ENCODE results near the gene SPATA24. TPM values are rescaled to one million over a fixed set of nuclear protein-coding genes. Genes with fewer than 3 reads are reported as not detected.
"Not testable (repeated sequence)": the region's sequence is repeated elsewhere in the genome, so short reads cannot be mapped to it uniquely, and the experiment has no call there.

The SPATA24 gene, protein sequence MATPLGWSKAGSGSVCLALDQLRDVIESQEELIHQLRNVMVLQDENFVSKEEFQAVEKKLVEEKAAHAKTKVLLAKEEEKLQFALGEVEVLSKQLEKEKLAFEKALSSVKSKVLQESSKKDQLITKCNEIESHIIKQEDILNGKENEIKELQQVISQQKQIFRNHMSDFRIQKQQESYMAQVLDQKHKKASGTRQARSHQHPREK
- total RNA-seq (10 to 100 TPM in 3 of 4 donors, 1 to 10 TPM in 1; 9.8 to 25.4 (median 14.4) TPM), polyA plus RNA-seq (34.6 TPM)
- long read RNA-seq, donor 1, partial matches to known transcripts: 0 of 2 reads
- long read RNA-seq, donor 1, other reads (novel, unspliced or antisense): 0 of 2 reads
- long read RNA-seq, donor 2: 0 reads
- long read RNA-seq, donor 3: 0 reads
- long read RNA-seq, donor 4, transcript SPATA24-203 (4 exons, 646 nt): major isoform, 5 of 7 reads
- long read RNA-seq, donor 4, partial matches to known transcripts: 0 of 7 reads
- long read RNA-seq, donor 4, other reads (novel, unspliced or antisense): 1 of 7 reads

GRCh38 chr5:139403787-139404483 is at the start of gene SPATA24:
Gene SPATA24 (minus strand): TSS chr5:139404089. CDS start chr5:139404060, 29 bp downstream.
- ATAC-seq (peak; percentile 96), DNase-seq (peak; percentile 98 to 100 (median 99))
- Histone ChIP-seq H3K4me1 (ENCODE audit: control insufficient read depth, insufficient read depth, low read length) (no peaks in the 10 kb centered on the region), H3K27ac (ENCODE audit: low read length) (peak within 1 kb of the TSS; percentile 92), H3K9me3 (ENCODE audit: control insufficient read depth, low read length) (no peaks in the 10 kb centered on the region), H3K4me3 (ENCODE audit: low read length) (peak within 1 kb of the TSS; percentile 41), H3K27me3 (ENCODE audit: control insufficient read depth, insufficient read depth) (no peaks in the 10 kb centered on the region)
- WGBS: under 1% methylated on average over 41 of the region's 41 CpGs
- intact Hi-C loops (cut with DNase I): no loop called here

GRCh38 chr5:139451878-139452660 is 48.2 kb upstream of the SPATA24 start:
- Histone ChIP-seq H3K27ac (ENCODE audit: low read length) (no peak overlapping the region), H3K4me3 (ENCODE audit: low read length) (no peak overlapping the region), H3K9me3 (ENCODE audit: control insufficient read depth, low read length) (no peaks in the 10 kb centered on the region), H3K27me3 (ENCODE audit: control insufficient read depth, insufficient read depth) (no peaks in the 10 kb centered on the region), H3K4me1 (ENCODE audit: control insufficient read depth, insufficient read depth, low read length) (no peaks in the 10 kb centered on the region)
- DNase-seq: no peak
- intact Hi-C loops (cut with DNase I): no loop called here
- ATAC-seq: peak; percentile 19 to 39
- 82% methylated on average over 3 of the region's 3 CpGs for WGBS

- Histone ChIP-seq H3K27ac (ENCODE audit: low read length) (no peak overlapping the region), H3K27me3 (ENCODE audit: control insufficient read depth, insufficient read depth) (no peaks in the 10 kb centered on the region), H3K4me1 (ENCODE audit: control insufficient read depth, insufficient read depth, low read length) (no peaks in the 10 kb centered on the region), H3K4me3 (ENCODE audit: low read length) (no peak overlapping the region), H3K9me3 (ENCODE audit: control insufficient read depth, low read length) (no peaks in the 10 kb centered on the region)
- DNase-seq: no peak
- WGBS: 95% methylated on average over 2 of the region's 2 CpGs
- no peak for ATAC-seq
- intact Hi-C loops (cut with DNase I): no loop called here
Observed at GRCh38 chr5:139451176-139451575, 47.3 kb upstream of the SPATA24 start.

DNA sequence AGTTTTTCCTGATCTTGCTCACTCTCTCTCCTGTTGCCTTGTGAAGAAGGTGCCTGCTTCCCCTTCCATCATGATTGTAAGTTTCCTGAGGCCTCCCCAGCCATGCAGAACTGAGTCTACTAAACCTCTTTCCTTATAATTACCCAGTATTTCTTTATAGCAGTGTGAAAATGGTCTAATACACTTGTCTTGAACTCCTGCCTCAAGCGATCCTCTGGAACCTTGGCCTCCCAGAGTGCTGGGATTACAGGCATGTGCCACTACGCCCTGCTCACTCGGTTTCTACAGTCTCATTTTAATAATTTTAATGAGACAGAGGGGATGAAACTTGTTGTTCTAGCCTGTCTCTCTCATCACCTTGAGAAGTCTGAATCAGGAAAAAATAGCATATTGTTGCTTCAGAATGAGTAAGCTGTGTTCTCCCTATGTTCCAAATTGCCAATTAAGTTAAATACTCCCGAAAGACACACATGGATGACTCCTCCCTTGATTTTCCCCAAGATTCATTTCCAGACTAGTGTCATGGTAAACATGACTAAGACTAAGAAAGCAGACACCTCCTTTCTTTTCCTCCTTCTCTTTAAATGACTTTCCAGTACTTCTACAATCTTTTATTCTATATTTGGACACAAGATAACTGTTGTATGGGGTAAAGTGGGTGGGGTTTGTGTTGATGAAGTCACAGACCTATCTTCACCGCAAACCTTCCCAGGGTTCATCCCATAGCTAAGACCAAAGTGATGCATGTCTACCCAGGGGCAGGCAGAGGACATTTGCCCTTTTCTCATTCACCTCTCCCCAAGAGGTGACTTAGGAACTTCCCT is 43.3 kb upstream of the SPATA24 start:
- H3K27ac ChIP-seq (ENCODE audit: low read length): no peak overlapping the region
- H3K9me3 ChIP-seq (ENCODE audit: control insufficient read depth, low read length): no peaks in the 10 kb centered on the region
- intact Hi-C loops (cut with DNase I): no loop called here
- no peak for DNase-seq
- no peak overlapping the region for H3K4me3 ChIP-seq (ENCODE audit: low read length)
- no peaks in the 10 kb centered on the region for H3K27me3 ChIP-seq (ENCODE audit: control insufficient read depth, insufficient read depth)
- peaks cover 2% of the 10 kb centered on the region for H3K4me1 ChIP-seq (ENCODE audit: control insufficient read depth, insufficient read depth, low read length)
- peak in 1 of 2 donors; percentile 27 for ATAC-seq
- WGBS: 80% methylated on average over 5 of the region's 5 CpGs

DNA sequence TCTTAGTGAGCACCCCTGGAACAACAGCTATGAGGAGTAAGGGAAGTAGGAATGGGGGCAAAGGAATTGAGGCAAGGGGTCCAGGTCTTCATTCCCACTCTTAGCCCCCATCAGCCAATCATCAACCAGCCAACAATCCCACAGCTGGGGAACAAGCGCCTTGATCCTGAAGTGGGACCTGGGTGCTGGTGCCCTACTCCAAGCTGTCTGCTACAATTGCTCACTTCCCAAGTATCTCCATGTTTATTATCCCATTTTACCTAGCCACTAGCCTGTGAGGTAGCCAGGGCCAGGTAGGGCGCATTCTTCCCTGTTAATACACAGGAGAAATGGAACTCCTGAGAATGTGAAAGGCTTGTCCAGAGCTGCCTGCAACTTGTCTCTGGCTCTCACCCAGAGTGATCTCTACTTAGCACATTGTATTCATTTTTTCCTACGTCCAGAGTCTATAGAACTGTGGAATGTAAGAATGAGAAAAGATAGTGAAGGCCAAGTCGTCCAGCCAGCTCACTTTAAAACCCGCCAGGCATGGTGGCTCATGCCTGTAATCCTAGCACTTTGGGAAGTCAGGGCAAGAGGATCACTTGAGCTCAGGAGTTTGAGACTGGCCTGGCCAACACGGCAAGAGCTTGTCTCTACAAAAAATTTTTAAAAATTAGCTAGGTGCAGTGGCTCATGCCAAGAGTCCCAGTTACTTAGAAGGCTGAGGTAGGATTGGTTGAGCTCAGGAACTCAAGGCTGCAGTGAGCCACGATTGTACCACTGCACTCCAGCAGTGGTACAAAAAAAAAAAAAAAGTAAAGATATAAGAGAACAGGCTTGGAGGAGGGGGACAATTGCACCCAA is 41.7 kb upstream of the SPATA24 start:
- Histone ChIP-seq H3K4me3 (ENCODE audit: low read length) (no peak overlapping the region), H3K27ac (ENCODE audit: low read length) (no peak overlapping the region), H3K27me3 (ENCODE audit: control insufficient read depth, insufficient read depth) (no peaks in the 10 kb centered on the region), H3K4me1 (ENCODE audit: control insufficient read depth, insufficient read depth, low read length) (peaks cover 2% of the 10 kb centered on the region), H3K9me3 (ENCODE audit: control insufficient read depth, low read length) (no peaks in the 10 kb centered on the region)
- DNase-seq (no peak), ATAC-seq (peak; percentile 22 to 25)
- WGBS: 46% methylated on average over 7 of the region's 7 CpGs
- intact Hi-C loops (cut with DNase I): no loop called here

DNA sequence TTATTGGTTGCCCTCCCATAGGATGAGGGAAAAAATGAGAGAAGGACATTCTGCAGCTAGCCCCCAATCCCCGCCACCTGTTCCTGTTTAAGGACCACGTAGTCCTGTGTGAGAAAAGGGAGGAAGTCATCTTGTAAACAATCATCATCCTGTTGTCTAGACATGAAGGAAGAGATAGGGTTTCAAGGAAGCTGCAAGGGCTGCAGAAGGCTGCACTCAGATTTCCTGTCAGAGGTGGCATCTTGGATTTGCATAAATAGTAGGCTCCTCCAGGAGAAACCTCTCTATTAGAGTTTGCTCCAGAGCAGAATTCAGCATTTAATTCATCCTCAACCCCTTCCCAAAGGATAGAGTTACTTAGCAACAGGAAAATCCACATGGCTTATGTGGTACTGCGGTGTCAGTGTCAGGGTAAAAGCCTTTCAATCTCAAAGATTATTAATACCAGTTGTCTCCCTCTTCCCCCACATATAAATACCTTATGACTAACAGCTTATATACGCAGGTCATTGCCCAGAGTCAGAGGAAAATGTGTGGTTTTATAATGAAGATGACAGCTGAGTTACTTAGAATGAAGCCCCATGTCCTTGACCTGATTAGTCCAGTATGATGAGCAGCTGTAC is 40.1 kb upstream of the SPATA24 start:
- DNase-seq: no peak
- WGBS: 64% methylated on average over 4 of the region's 4 CpGs
- intact Hi-C loops (cut with DNase I): no loop called here

DNA sequence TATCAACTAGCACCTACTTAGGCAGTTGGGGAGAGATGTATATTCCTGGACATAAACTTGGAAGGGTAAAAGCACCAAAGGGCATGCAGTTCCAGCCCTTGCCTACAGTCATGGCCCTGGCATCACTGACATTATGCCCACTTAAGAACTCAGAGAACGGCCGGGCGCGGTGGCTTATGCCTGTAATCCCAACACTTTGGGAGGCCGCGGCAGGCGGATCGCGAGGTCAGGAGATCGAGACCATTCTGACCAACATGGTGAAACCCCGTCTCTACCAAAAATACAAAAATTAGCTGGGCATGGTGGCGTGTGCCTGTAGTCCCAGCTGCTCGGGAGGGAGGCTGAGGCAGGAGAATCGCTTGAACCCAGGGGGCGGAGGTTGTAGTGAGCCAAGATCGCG is 36.5 kb upstream of the SPATA24 start:
- intact Hi-C loops (cut with DNase I); ATAC-seq; H3K27ac ChIP-seq (ENCODE audit: low read length); H3K27me3 ChIP-seq (ENCODE audit: control insufficient read depth, insufficient read depth); H3K4me3 ChIP-seq (ENCODE audit: low read length); H3K4me1 ChIP-seq (ENCODE audit: control insufficient read depth, insufficient read depth, low read length); H3K9me3 ChIP-seq (ENCODE audit: control insufficient read depth, low read length): not testable (repeated sequence)
- 97% methylated on average over 17 of the region's 17 CpGs for WGBS
- peak in 1 of 3 donors; percentile 62 for DNase-seq

More for the DNA sequence above, 40.1 kb upstream of the SPATA24 start:
- Histone ChIP-seq H3K27me3 (ENCODE audit: control insufficient read depth, insufficient read depth) (no peaks in the 10 kb centered on the region), H3K4me1 (ENCODE audit: control insufficient read depth, insufficient read depth, low read length) (peaks cover 2% of the 10 kb centered on the region), H3K4me3 (ENCODE audit: low read length) (no peak overlapping the region), H3K9me3 (ENCODE audit: control insufficient read depth, low read length) (no peaks in the 10 kb centered on the region), H3K27ac (ENCODE audit: low read length) (no peak overlapping the region)
- no peak for ATAC-seq

GRCh38 chr5:139439013-139439903 is 35.4 kb upstream of the SPATA24 start, which contains the start of gene DNAJC18:
Gene DNAJC18 (minus strand): TSS chr5:139439525. CDS start chr5:139439445, 80 bp downstream.
- 3% methylated on average over 49 of the region's 49 CpGs for WGBS
- intact Hi-C loops (cut with DNase I): loop anchor here in 1 of 4 donors (10.0 kb wide), 1 partner anchor 46 kb away; the partner anchor contains the start of gene STING1
- peak within 1 kb of the TSS; percentile 97 for H3K27ac ChIP-seq (ENCODE audit: low read length)

More at GRCh38 chr5:139439013-139439903, 35.4 kb upstream of the SPATA24 start, which contains the start of gene DNAJC18:
- Histone ChIP-seq H3K27me3 (ENCODE audit: control insufficient read depth, insufficient read depth) (no peaks in the 10 kb centered on the region), H3K4me1 (ENCODE audit: control insufficient read depth, insufficient read depth, low read length) (peaks cover 4% of the 10 kb centered on the region), H3K9me3 (ENCODE audit: control insufficient read depth, low read length) (no peaks in the 10 kb centered on the region), H3K4me3 (ENCODE audit: low read length) (peak within 1 kb of the TSS; percentile 95)
- peak; percentile 98 to 99 for ATAC-seq
- DNase-seq: peak; percentile 96 to 99 (median 98)
